DND-41 (cell line): Measurements from ENCODE around the gene PEX5L.

ENCODE experiments used
- EZH2 ChIP-seq: IDR thresholded peaks from 3 replicates; pipeline ENCODE4 v1.6.1; 2012; ENCODE audit warnings: borderline replicate concordance, low read depth, mild to moderate bottlenecking, moderate library complexity, low read length, inconsistent platforms; ENCODE audit not compliant: severe bottlenecking
- TF ChIP-seq, protein P1 (sequence below): IDR thresholded peaks from 2 replicates; pipeline ENCODE4 v1.5.1; 2012; ENCODE audit warnings: borderline replicate concordance, low read length, moderate library complexity, mild to moderate bottlenecking; ENCODE audit not compliant: poor library complexity, severe bottlenecking; ENCODE audit errors: extremely low read depth

GRCh38 chr3:179950840-179951239 lies 85.9 kb downstream of the PEX5L start:
- TF ChIP-seq EZH2 = no peak
- TF ChIP-seq, protein P1, sequence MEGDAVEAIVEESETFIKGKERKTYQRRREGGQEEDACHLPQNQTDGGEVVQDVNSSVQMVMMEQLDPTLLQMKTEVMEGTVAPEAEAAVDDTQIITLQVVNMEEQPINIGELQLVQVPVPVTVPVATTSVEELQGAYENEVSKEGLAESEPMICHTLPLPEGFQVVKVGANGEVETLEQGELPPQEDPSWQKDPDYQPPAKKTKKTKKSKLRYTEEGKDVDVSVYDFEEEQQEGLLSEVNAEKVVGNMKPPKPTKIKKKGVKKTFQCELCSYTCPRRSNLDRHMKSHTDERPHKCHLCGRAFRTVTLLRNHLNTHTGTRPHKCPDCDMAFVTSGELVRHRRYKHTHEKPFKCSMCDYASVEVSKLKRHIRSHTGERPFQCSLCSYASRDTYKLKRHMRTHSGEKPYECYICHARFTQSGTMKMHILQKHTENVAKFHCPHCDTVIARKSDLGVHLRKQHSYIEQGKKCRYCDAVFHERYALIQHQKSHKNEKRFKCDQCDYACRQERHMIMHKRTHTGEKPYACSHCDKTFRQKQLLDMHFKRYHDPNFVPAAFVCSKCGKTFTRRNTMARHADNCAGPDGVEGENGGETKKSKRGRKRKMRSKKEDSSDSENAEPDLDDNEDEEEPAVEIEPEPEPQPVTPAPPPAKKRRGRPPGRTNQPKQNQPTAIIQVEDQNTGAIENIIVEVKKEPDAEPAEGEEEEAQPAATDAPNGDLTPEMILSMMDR = no peak
